RWPE2 (cell line): ENCODE data around the gene FAM53B.
"Not testable (repeated sequence)": the region's sequence is repeated elsewhere in the genome, so short reads cannot be mapped to it uniquely, and the experiment has no call there.

Experiments used
- ATAC-seq: fragments of 200-7000 bp; cut with Tn5 transposase; 3 replicates; pipeline ENCODE4 v1.9.1; 2021; ENCODE audit warnings: low read depth
- DNase-seq: peaks from one replicate; pipeline ENCODE4 v3.0.0-alpha.2; 2020; ENCODE audit warnings: low spot score
- H3K27ac ChIP-seq: fragments of 450-650 bp; 2 replicates; pipeline ENCODE4 v1.5.1; 2017; ENCODE audit warnings: mild to moderate bottlenecking; ENCODE audit not compliant: poor library complexity, severe bottlenecking
- H3K27me3 ChIP-seq: fragments of 250-450 bp; sonication (Bioruptor Pico); 2 replicates; pipeline ENCODE4 v1.5.1; 2021; ENCODE audit warnings: mild to moderate bottlenecking, moderate library complexity; ENCODE audit not compliant: insufficient read depth, poor library complexity, severe bottlenecking
- H3K36me3 ChIP-seq: fragments of 250-450 bp; sonication (Bioruptor Pico); 2 replicates; pipeline ENCODE4 v1.5.1; 2020; ENCODE audit warnings: low read depth, mild to moderate bottlenecking, moderate library complexity
- H3K4me1 ChIP-seq: fragments of 250-450 bp; sonication (Bioruptor Pico); 2 replicates; pipeline ENCODE4 v1.5.1; 2021; ENCODE audit warnings: mild to moderate bottlenecking, moderate library complexity; ENCODE audit not compliant: insufficient read depth, poor library complexity, severe bottlenecking
- H3K4me3 ChIP-seq: fragments of 250-450 bp; sonication (Bioruptor Pico); 2 replicates; pipeline ENCODE4 v1.5.1; 2021; ENCODE audit warnings: mild to moderate bottlenecking, moderate library complexity; ENCODE audit not compliant: severe bottlenecking
- H3K9me3 ChIP-seq: fragments of 250-450 bp; sonication (Bioruptor Pico); 2 replicates; pipeline ENCODE4 v1.5.1; 2021; ENCODE audit warnings: mild to moderate bottlenecking, moderate library complexity; ENCODE audit not compliant: severe bottlenecking
- TF ChIP-seq, protein P1 (sequence below): fragments of 450-650 bp; IDR thresholded peaks from one replicate; pipeline ENCODE4 v1.5.1; 2017; ENCODE audit warnings: mild to moderate bottlenecking, moderate library complexity; ENCODE audit not compliant: poor library complexity, severe bottlenecking

FAM53B gene

DNA sequence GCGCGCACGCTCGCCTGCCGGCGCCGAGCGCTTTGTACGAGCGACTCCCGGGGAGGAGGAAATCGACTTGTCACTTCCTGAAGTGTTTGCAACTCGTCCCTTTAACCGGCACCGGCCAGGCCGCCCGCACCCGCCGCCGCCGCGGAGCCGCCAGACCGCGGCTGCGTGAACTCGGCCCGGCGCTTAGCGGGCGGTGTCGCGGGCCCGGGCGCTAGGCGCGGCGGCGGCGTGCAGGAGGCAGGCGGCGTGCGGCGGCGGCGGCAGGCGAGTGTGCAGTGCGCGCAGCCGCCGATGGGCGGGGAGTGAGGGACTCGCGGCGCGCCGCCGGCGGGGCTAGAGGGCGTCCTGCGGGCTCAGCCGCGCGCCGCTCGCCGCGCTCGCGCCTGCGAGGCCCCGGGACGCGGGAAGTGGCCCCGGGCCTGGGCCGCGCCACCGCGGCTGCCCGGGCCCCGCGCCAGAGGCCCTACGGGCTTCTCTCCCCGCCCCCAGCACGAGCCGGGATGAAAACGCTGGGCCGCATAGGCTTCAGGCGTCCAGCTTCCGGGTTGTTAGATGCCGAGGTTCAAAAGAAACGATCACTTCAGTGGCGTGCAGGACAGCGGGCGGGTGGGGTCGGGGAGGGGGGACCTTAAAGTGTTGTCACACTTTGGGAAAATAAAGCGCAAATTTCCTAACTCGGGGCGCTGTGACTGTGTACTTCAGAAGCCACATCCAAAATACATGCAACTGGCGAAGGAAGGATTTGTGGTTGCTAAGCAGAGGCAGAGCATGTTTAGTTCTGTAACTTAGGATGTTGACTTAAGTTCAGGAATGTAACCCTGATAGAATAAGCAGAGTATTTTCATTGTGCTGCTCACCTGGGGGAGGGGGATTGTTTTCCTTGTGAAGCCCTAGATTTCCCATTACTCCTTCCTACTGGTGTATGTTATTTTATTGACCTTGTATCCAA is at the start of gene FAM53B:
TSS of gene FAM53B (minus strand) at position 277 of the 949 bp plus-strand sequence. CDS start 37,665 bp downstream, outside the sequence.
- ATAC-seq, result peak; percentile 49
- H3K27me3 ChIP-seq, result no peaks in the 10 kb centered on the region
- TF ChIP-seq, protein P1, sequence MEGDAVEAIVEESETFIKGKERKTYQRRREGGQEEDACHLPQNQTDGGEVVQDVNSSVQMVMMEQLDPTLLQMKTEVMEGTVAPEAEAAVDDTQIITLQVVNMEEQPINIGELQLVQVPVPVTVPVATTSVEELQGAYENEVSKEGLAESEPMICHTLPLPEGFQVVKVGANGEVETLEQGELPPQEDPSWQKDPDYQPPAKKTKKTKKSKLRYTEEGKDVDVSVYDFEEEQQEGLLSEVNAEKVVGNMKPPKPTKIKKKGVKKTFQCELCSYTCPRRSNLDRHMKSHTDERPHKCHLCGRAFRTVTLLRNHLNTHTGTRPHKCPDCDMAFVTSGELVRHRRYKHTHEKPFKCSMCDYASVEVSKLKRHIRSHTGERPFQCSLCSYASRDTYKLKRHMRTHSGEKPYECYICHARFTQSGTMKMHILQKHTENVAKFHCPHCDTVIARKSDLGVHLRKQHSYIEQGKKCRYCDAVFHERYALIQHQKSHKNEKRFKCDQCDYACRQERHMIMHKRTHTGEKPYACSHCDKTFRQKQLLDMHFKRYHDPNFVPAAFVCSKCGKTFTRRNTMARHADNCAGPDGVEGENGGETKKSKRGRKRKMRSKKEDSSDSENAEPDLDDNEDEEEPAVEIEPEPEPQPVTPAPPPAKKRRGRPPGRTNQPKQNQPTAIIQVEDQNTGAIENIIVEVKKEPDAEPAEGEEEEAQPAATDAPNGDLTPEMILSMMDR, result peak; percentile 20
- DNase-seq, result no peak
- peaks cover 19% of the 10 kb centered on the region; the same call in 1 of the 2 replicates for H3K36me3 ChIP-seq
- peak within 1 kb of the TSS; percentile 89 for H3K4me3 ChIP-seq
- H3K27ac ChIP-seq, result peak within 1 kb of the TSS; percentile 85
- H3K4me1 ChIP-seq, result peaks cover 59% of the 10 kb centered on the region
- no peaks in the 10 kb centered on the region for H3K9me3 ChIP-seq

DNA sequence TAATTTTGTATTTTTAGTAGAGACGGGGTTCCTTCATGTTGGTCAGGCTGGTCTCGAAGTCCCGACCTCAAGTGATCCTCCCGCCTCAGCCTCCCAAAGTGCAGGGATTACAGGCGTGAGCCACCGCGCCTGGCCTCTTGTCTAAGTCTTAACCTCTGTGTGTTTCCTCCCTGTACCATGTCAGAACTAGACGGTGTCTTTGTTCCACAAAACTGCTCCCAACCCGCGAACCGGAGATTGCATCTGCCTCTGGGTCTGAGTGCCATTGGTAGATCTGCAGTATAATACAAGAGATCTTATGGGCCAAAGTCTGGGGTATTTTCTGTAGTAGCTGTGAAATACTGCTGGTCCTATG is 48.8 kb upstream of the FAM53B start:
- H3K9me3 ChIP-seq, result peaks cover 3% of the 10 kb centered on the region
- peaks cover 7% of the 10 kb centered on the region for H3K4me1 ChIP-seq
- TF ChIP-seq, protein P1, result no peak
- no peak for DNase-seq
- H3K27me3 ChIP-seq, result no peaks in the 10 kb centered on the region
- H3K36me3 ChIP-seq, result peaks cover 12% of the 10 kb centered on the region
- ATAC-seq, result no peak
- peak overlapping the region; percentile 60 for H3K27ac ChIP-seq
- H3K4me3 ChIP-seq, result peak overlapping the region; percentile 96

DNA sequence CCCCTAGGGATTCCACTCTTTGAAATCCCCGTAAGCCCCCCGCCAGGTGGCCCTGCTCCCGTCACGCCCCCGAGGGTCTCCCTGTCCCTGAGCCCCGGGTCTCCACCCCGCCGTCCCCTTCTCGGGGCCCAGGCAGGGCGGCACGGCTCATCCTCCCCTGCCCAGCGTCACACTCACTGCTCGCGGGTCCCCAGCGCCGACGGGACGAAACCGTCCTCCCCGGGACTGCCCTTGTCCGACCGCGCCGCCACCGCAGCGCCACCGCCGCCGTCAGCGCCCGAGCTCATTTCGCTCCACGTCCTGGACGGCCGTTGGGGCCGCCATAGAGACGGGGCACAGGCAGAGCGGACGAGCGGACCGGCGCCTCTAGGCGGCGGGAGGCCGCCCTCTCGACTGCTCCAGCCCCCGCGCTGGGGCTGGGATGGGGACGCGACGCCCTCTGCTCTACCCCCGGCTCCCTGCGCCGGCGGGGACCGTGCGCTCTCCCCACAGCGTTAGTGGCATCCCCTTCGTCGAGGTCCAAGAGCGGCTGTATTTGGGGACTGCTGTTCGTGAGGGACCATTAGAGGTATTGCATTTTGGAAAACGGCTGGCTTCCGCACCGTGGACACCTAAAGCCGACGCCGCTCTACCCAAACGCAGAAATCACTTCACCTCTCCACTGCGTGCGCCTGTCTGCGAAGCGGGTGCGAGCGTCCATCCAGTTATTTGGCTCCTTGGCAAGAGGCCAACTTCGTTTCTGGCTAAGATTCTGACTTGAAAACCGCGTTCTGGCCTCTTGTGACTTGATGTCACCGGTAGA is 47.6 kb upstream of the FAM53B start, which contains the start of gene EEF1AKMT2:
TSS of gene EEF1AKMT2 (minus strand) at position 341 of the 802 bp plus-strand sequence. CDS start at position 287, 54 bp downstream.
- ATAC-seq, result peak; percentile 97
- peaks cover 7% of the 10 kb centered on the region for H3K4me1 ChIP-seq
- no peaks in the 10 kb centered on the region for H3K27me3 ChIP-seq
- H3K36me3 ChIP-seq, result peaks cover 22% of the 10 kb centered on the region
- peak; percentile 73 for DNase-seq
- peak within 1 kb of the TSS; percentile 60 for H3K27ac ChIP-seq
- peaks cover 3% of the 10 kb centered on the region for H3K9me3 ChIP-seq
- peak within 1 kb of the TSS; percentile 96 for H3K4me3 ChIP-seq
- TF ChIP-seq, protein P1, result peak; percentile 26

GRCh38 chr10:124782900-124783299 is 38.7 kb upstream of the FAM53B start:
- not testable (repeated sequence) for ATAC-seq, H3K9me3 ChIP-seq, H3K27me3 ChIP-seq, H3K27ac ChIP-seq, H3K4me3 ChIP-seq, H3K4me1 ChIP-seq, DNase-seq
- H3K36me3 ChIP-seq, result peaks cover 50% of the 10 kb centered on the region

- DNase-seq, result no peak
- no peak overlapping the region for H3K27ac ChIP-seq
- no peak overlapping the region for H3K4me3 ChIP-seq
- no peaks in the 10 kb centered on the region for H3K9me3 ChIP-seq
- TF ChIP-seq, protein P1, result no peak
- ATAC-seq, result no peak
- H3K36me3 ChIP-seq, result peaks cover 39% of the 10 kb centered on the region
- no peaks in the 10 kb centered on the region for H3K27me3 ChIP-seq
- no peaks in the 10 kb centered on the region for H3K4me1 ChIP-seq
Observed at GRCh38 chr10:124768791-124769190, 24.6 kb upstream of the FAM53B start.
